HCT116 (cell line): ENCODE results near the gene PLPPR2. TPM values are rescaled to one million over a fixed set of nuclear protein-coding genes. Genes with fewer than 3 reads are reported as not detected.

ENCODE experiments used
- ATAC-seq: fragments of 200-7000 bp; cut with Tn5 transposase; 2 replicates; pipeline ENCODE4 v1.9.1; 2020; ENCODE audit warnings: mild to moderate bottlenecking, moderate library complexity
- BruUV-seq: library from RNA; stranded (reverse); fragments of 400-500 nt; replicated peaks from 2 replicates; lab custom pipeline; 2021; lab: Mats Ljungman, UMichigan
- CTCF ChIA-PET: fragments of 300-600 bp; sonication (Branson Sonifier 250); formaldehyde crosslinking; loops from one replicate; lab custom pipeline; 2021; ENCODE audit warnings: antibody characterized with exemption; lab: Charles Lee
- POLR2A ChIA-PET: fragments of 300-600, 350-600 bp; sonication (Branson Sonifier 250); formaldehyde crosslinking; loops from one replicate; lab custom pipeline; 2021; ENCODE audit warnings: antibody characterized with exemption; lab: Charles Lee
- RAD21 ChIA-PET, 2 experiments: fragments of 300-600 bp; sonication (Branson Sonifier 250); formaldehyde crosslinking; loops; one replicate each; lab custom pipeline; 2023; ENCODE audit warnings: low total read pairs in 2 of 2; ENCODE audit not compliant: uncharacterized antibody in 2 of 2, unreplicated experiment in 2 of 2, low non-redundant PET in 1 of 2; lab: Charles Lee
- DNase-seq: peaks from one replicate; pipeline ENCODE4 v3.0.0-alpha.2; 2010; ENCODE audit warnings: low read depth, low spot score
- H2AFZ ChIP-seq: fragments of 200-600 bp; shearing (Covaris generic), sonication (generic); 2 replicates; pipeline ENCODE4 v1.6.1; 2017; ENCODE audit warnings: low read depth, mixed run types, mixed read lengths, antibody characterized with exemption, low read length; ENCODE audit not compliant: poor library complexity, severe bottlenecking
- H3K27ac ChIP-seq: 2 replicates; pipeline ENCODE4 v1.5.1; 2012; ENCODE audit warnings: low read depth, low read length
- H3K27me3 ChIP-seq: fragments of 200-600 bp; sonication (generic); 2 replicates; pipeline ENCODE4 v1.6.1; 2016; ENCODE audit warnings: mixed run types, low read length, mixed read lengths; ENCODE audit not compliant: insufficient read depth
- H3K36me3 ChIP-seq, 2 experiments: fragments of 200-500 bp in 1 of 2; fragments of 200-600 bp in 1 of 2; sonication (Bioruptor generic) in 1 of 2; sonication (generic) in 1 of 2; 2 replicates each; pipeline versions ENCODE4 v1.5.1 to v1.6.1; 2014 to 2016; ENCODE audit warnings: low read length in 2 of 2, inconsistent platforms in 1 of 2, mixed read lengths in 1 of 2, mixed run types in 1 of 2; ENCODE audit not compliant: insufficient read depth in 2 of 2, control insufficient read depth in 1 of 2
- H3K4me1 ChIP-seq, 2 experiments: fragments of 200-600 bp in 1 of 2; sonication (generic) in 1 of 2; 2 replicates each; pipeline versions ENCODE4 v1.5.1 to v1.6.1; 2012 to 2017; ENCODE audit warnings: low read length in 2 of 2, inconsistent platforms in 1 of 2, mild to moderate bottlenecking in 1 of 2, mixed read lengths in 1 of 2, mixed run types in 1 of 2, moderate library complexity in 1 of 2; ENCODE audit not compliant: insufficient read depth in 2 of 2, control insufficient read depth in 1 of 2
- H3K4me2 ChIP-seq: fragments of 200-600 bp; sonication (generic); 2 replicates; pipeline ENCODE4 v1.6.1; 2017; ENCODE audit warnings: mixed run types, low read length, mixed read lengths
- H3K4me3 ChIP-seq, 2 experiments: fragments of 200-600 bp in 1 of 2; sonication (generic) in 1 of 2; replicated peaks in 1 of 2; 2 replicates each; pipeline ENCODE4 v1.5.1; 2011 to 2016; ENCODE audit warnings: low read length in 2 of 2, control low read depth in 1 of 2, low read depth in 1 of 2, mild to moderate bottlenecking in 1 of 2, mixed read lengths in 1 of 2, mixed run types in 1 of 2
- H3K79me2 ChIP-seq: fragments of 200-600 bp; sonication (generic); 2 replicates; pipeline ENCODE4 v1.6.1; 2017; ENCODE audit warnings: mild to moderate bottlenecking, mixed run types, low read length, moderate library complexity, mixed read lengths; ENCODE audit not compliant: insufficient read depth
- H3K9ac ChIP-seq: fragments of 200-600 bp; sonication (generic); 2 replicates; pipeline ENCODE4 v1.6.1; 2016; ENCODE audit warnings: low read length, mixed read lengths
- H3K9me2 ChIP-seq: fragments of 200-600 bp; sonication (generic), shearing (Covaris generic); 2 replicates; pipeline ENCODE4 v1.6.1; 2017; ENCODE audit warnings: mixed run types, mild to moderate bottlenecking, moderate library complexity; ENCODE audit not compliant: insufficient read depth
- H3K9me3 ChIP-seq, 2 experiments: fragments of 200-500 bp in 1 of 2; fragments of 200-600 bp in 1 of 2; sonication (Bioruptor generic) in 1 of 2; sonication (generic) in 1 of 2; 2 replicates each; pipeline ENCODE4 v1.6.1; 2014 to 2017; ENCODE audit warnings: low read length in 2 of 2, mixed read lengths in 2 of 2, inconsistent platforms in 1 of 2, low read depth in 1 of 2, mild to moderate bottlenecking in 1 of 2, mixed run types in 1 of 2, moderate library complexity in 1 of 2; ENCODE audit not compliant: control insufficient read depth in 1 of 2, insufficient read depth in 1 of 2
- H4K20me1 ChIP-seq: fragments of 200-600 bp; sonication (generic), shearing (Covaris generic); 2 replicates; pipeline ENCODE4 v1.6.1; 2017; ENCODE audit warnings: mixed run types, mild to moderate bottlenecking, moderate library complexity; ENCODE audit not compliant: insufficient read depth
- CBX3 ChIP-seq: IDR thresholded peaks from 2 replicates; pipeline ENCODE4 v1.6.1; 2012; ENCODE audit warnings: low read depth
- CEBPB ChIP-seq: IDR thresholded peaks from 2 replicates; pipeline ENCODE4 v1.6.1; 2012; ENCODE audit warnings: low read depth
- EGR1 ChIP-seq: IDR thresholded peaks from 2 replicates; pipeline ENCODE4 v1.6.1; 2012; ENCODE audit warnings: low read depth
- EZH2phosphoT487 ChIP-seq: fragments of 200-600 bp; IDR thresholded peaks from 2 replicates; pipeline ENCODE4 v1.6.1; 2018; ENCODE audit warnings: antibody characterized with exemption, borderline replicate concordance
- JUND ChIP-seq: IDR thresholded peaks from 2 replicates; pipeline ENCODE4 v1.6.1; 2012
- MAX ChIP-seq: IDR thresholded peaks from 2 replicates; pipeline ENCODE4 v1.6.1; 2012
- POLR2A ChIP-seq: IDR thresholded peaks from 2 replicates; pipeline ENCODE4 v1.7.0; 2011; ENCODE audit warnings: borderline replicate concordance; ENCODE audit not compliant: insufficient read depth, insufficient read length; ENCODE audit errors: extremely low read depth
- POLR2AphosphoS5 ChIP-seq: IDR thresholded peaks from 2 replicates; pipeline ENCODE4 v1.6.1; 2011; ENCODE audit warnings: mild to moderate bottlenecking, low read depth, low read length, moderate library complexity
- SIN3A ChIP-seq: IDR thresholded peaks from 2 replicates; pipeline ENCODE4 v1.6.1; 2012; ENCODE audit warnings: low read depth
- SP1 ChIP-seq: IDR thresholded peaks from 2 replicates; pipeline ENCODE4 v1.6.1; 2012; ENCODE audit warnings: low read depth
- SRF ChIP-seq: IDR thresholded peaks from 2 replicates; pipeline ENCODE4 v1.6.1; 2012; ENCODE audit warnings: low read depth
- TCF7L2 ChIP-seq: IDR thresholded peaks from 2 replicates; pipeline ENCODE4 v1.7.0; 2011; ENCODE audit warnings: borderline replicate concordance, inconsistent platforms; ENCODE audit not compliant: insufficient read depth, insufficient read length; ENCODE audit errors: extremely low read depth
- YY1 ChIP-seq: IDR thresholded peaks from 2 replicates; pipeline ENCODE4 v1.6.1; 2011; ENCODE audit warnings: low read length, low read depth, moderate library complexity, mild to moderate bottlenecking; ENCODE audit not compliant: insufficient replicate concordance; ENCODE audit errors: extremely low read depth
- ZFX ChIP-seq: fragments of 450-650 bp; IDR thresholded peaks from 2 replicates; pipeline ENCODE4 v1.6.1; 2017
- ZNF274 ChIP-seq: fragments of 200-500 bp; sonication (Bioruptor generic); IDR thresholded peaks from 2 replicates; pipeline ENCODE4 v1.6.1; 2014; ENCODE audit warnings: mild to moderate bottlenecking, low read depth, low read length, inconsistent platforms
- intact Hi-C: fragments of 100-400 bp; cut with micrococcal nuclease; formaldehyde crosslinking; loops from 2 replicates; pipeline ENCODE4 v1.10.0; 2022
- total RNA-seq: library from RNA; stranded (reverse); gene quantifications from one replicate; pipeline ENCODE4 v1.2.1, GENCODE V29; 2021; ENCODE audit not compliant: unreplicated experiment
- TF ChIP-seq, protein P1 (sequence below): IDR thresholded peaks from 2 replicates; pipeline ENCODE4 v1.6.1; 2012
- TF ChIP-seq, protein P2 (sequence below): IDR thresholded peaks from 2 replicates; pipeline ENCODE4 v1.6.1; 2012; ENCODE audit warnings: low read depth

The PLPPR2 gene
- total RNA-seq, 1 experiment from 2014 or later, result 23.2 TPM

- Histone ChIP-seq H4K20me1 (no peaks in the 10 kb centered on the region), H3K27me3 (no peaks in the 10 kb centered on the region), H3K4me3 (no peak overlapping the region), H2AFZ (no peak overlapping the region), H3K9me2 (no peaks in the 10 kb centered on the region), H3K4me2 (no peak overlapping the region), H3K9ac (no peak overlapping the region), H3K36me3 (peaks cover 2 to 10% of the 10 kb centered on the region in 2 experiments; a peak in 3 of 4 replicates), H3K79me2 (no peaks in the 10 kb centered on the region), H3K4me1 (no peaks in the 10 kb centered on the region), H3K9me3 (no peaks in the 10 kb centered on the region), H3K27ac (no peak overlapping the region)
- ChIA-PET RAD21 (no interaction called here), CTCF (no interaction called here), POLR2A (no interaction called here)
- DNase-seq, result no peak
- TF ChIP-seq CEBPB, result no peak
- no peak for TF ChIP-seq JUND
- TF ChIP-seq TCF7L2, result no peak
- TF ChIP-seq MAX, result no peak
- no peak for TF ChIP-seq EGR1
- no peak for TF ChIP-seq SRF
- no peak for TF ChIP-seq POLR2AphosphoS5
- TF ChIP-seq YY1, result no peak
- TF ChIP-seq, protein P1, sequence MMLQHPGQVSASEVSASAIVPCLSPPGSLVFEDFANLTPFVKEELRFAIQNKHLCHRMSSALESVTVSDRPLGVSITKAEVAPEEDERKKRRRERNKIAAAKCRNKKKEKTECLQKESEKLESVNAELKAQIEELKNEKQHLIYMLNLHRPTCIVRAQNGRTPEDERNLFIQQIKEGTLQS, result no peak
- TF ChIP-seq ZFX, result no peak
- no peak for TF ChIP-seq SIN3A
- intact Hi-C loops, result no loop called here
- BruUV-seq, result no TSS peak
- ATAC-seq, result no peak
These were observed 25.1 kb upstream of the PLPPR2 start for GRCh38 chr19:11330127-11330526.

DNA sequence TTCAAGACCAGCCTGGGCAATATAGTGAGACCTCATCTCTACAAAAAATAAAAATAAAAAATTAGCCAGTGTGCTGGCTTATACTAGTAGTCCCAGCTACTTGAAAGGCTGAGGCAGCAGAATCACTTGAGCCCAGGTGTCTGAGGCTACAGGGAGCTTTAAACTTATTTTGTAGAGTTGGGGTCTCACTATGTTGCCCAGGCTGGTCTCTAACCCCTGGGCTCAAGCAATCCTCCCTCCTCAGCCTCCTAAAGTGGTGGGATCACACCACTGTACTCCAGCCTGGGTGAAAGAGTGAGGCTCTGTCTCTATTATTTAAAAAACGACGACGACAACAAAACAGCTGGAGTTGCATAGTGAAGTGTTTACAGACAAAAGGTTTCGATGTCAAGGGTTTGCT is 23.7 kb upstream of the PLPPR2 start:
- Histone ChIP-seq H3K9me2 (no peaks in the 10 kb centered on the region), H3K9ac (no peak overlapping the region), H3K4me1 (no peaks in the 10 kb centered on the region), H3K4me2 (no peak overlapping the region), H3K36me3 (peaks cover 7 to 19% of the 10 kb centered on the region in 2 experiments), H2AFZ (no peak overlapping the region), H3K9me3 (no peaks in the 10 kb centered on the region), H4K20me1 (no peaks in the 10 kb centered on the region), H3K27me3 (no peaks in the 10 kb centered on the region), H3K4me3 (no peak overlapping the region), H3K79me2 (no peaks in the 10 kb centered on the region), H3K27ac (no peak overlapping the region)
- intact Hi-C loops, result no loop called here
- no peak for DNase-seq
- no peak for ATAC-seq
- ChIA-PET CTCF (interaction anchor here (1.0 kb wide), 1 partner anchor 9 kb away, joined by 3 read pairs; no protein-coding TSS in a partner anchor), RAD21 (no interaction called here), POLR2A (interaction anchor here (0.6 kb wide), 1 partner anchor 1529 kb away, joined by 3 read pairs; no protein-coding TSS in a partner anchor)
- no TSS peak for BruUV-seq
- TF ChIP-seq POLR2A, result no peak
- no peak for TF ChIP-seq YY1
- TF ChIP-seq EZH2phosphoT487, result no peak
- TF ChIP-seq EGR1, result no peak
- TF ChIP-seq, protein P1, result no peak
- TF ChIP-seq SP1, result no peak
- TF ChIP-seq CBX3, result no peak
- TF ChIP-seq CEBPB, result no peak
- no peak for TF ChIP-seq JUND
- no peak for TF ChIP-seq MAX
- TF ChIP-seq, protein P2, sequence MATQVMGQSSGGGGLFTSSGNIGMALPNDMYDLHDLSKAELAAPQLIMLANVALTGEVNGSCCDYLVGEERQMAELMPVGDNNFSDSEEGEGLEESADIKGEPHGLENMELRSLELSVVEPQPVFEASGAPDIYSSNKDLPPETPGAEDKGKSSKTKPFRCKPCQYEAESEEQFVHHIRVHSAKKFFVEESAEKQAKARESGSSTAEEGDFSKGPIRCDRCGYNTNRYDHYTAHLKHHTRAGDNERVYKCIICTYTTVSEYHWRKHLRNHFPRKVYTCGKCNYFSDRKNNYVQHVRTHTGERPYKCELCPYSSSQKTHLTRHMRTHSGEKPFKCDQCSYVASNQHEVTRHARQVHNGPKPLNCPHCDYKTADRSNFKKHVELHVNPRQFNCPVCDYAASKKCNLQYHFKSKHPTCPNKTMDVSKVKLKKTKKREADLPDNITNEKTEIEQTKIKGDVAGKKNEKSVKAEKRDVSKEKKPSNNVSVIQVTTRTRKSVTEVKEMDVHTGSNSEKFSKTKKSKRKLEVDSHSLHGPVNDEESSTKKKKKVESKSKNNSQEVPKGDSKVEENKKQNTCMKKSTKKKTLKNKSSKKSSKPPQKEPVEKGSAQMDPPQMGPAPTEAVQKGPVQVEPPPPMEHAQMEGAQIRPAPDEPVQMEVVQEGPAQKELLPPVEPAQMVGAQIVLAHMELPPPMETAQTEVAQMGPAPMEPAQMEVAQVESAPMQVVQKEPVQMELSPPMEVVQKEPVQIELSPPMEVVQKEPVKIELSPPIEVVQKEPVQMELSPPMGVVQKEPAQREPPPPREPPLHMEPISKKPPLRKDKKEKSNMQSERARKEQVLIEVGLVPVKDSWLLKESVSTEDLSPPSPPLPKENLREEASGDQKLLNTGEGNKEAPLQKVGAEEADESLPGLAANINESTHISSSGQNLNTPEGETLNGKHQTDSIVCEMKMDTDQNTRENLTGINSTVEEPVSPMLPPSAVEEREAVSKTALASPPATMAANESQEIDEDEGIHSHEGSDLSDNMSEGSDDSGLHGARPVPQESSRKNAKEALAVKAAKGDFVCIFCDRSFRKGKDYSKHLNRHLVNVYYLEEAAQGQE, result no peak
- TF ChIP-seq POLR2AphosphoS5, result no peak
- no peak for TF ChIP-seq TCF7L2
- TF ChIP-seq ZNF274, result no peak
